HEK293 (cell line): ENCODE measurements around the gene MRPS27.

ENCODE experiments used
- CTCF ChIA-PET: fragments of 350-600 bp; formaldehyde crosslinking; extraction: SDS; loops from one replicate; lab custom pipeline; 2021; ENCODE audit warnings: antibody characterized with exemption; lab: Yijun Ruan, JAX
- POLR2A ChIA-PET: fragments of 300-600 bp; formaldehyde crosslinking; extraction: SDS; loops from one replicate; lab custom pipeline; 2020; ENCODE audit warnings: antibody characterized with exemption, inconsistent platforms; lab: Yijun Ruan, JAX
- H3K27ac ChIP-seq: fragments of 200-500 bp; sonication (Bioruptor generic); 2 replicates; pipeline ENCODE4 v1.5.1; 2014; ENCODE audit warnings: low read depth, low read length, control low read depth, inconsistent platforms; ENCODE audit errors: extremely low read depth
- H3K36me3 ChIP-seq, 2 experiments: fragments of 200-500 bp in 1 of 2; sonication (Bioruptor generic) in 1 of 2; 1 replicate in 1 of 2; 2 replicates in 1 of 2; pipeline ENCODE4 v1.5.1; 2014 to 2017; ENCODE audit warnings: inconsistent platforms in 2 of 2, low read length in 2 of 2; ENCODE audit not compliant: control insufficient read depth in 2 of 2, insufficient read depth in 1 of 2
- H3K4me1 ChIP-seq: fragments of 200-500 bp; sonication (Bioruptor generic); 2 replicates; pipeline ENCODE4 v1.5.1; 2014; ENCODE audit warnings: mild to moderate bottlenecking, low read length, inconsistent platforms; ENCODE audit not compliant: control insufficient read depth, insufficient read depth
- H3K4me3 ChIP-seq: 2 replicates; pipeline ENCODE4 v1.5.1; 2011; ENCODE audit warnings: low read depth, mild to moderate bottlenecking, control low read depth, low read length, moderate library complexity
- H3K9me3 ChIP-seq: fragments of 200-500 bp; sonication (Bioruptor generic); 2 replicates; pipeline ENCODE4 v1.5.1; 2014; ENCODE audit warnings: low read depth, low read length, inconsistent platforms; ENCODE audit not compliant: control insufficient read depth, insufficient read depth
- BCL11B ChIP-seq: fragments of 450-650 bp; formaldehyde crosslinking; IDR thresholded peaks from 2 replicates; pipeline ENCODE4 v1.5.1; 2016; ENCODE audit warnings: low read depth, missing biosample characterization, missing genetic modification characterization
- GLI2 ChIP-seq: fragments of 450-650 bp; formaldehyde crosslinking; IDR thresholded peaks from 2 replicates; pipeline ENCODE4; 2017; ENCODE audit warnings: missing biosample characterization, missing genetic modification characterization, low read depth, borderline replicate concordance
- HOXA7 ChIP-seq: sonication (generic); formaldehyde crosslinking; IDR thresholded peaks from 2 replicates; pipeline ENCODE4 v1.8.1; 2022; ENCODE audit warnings: missing genetic modification reagents, borderline replicate concordance
- HOXC10 ChIP-seq: sonication (generic); formaldehyde crosslinking; IDR thresholded peaks from 2 replicates; pipeline ENCODE4 v1.8.1; 2023; ENCODE audit warnings: mild to moderate bottlenecking, missing genetic modification reagents
- SALL2 ChIP-seq: fragments of 450-650 bp; formaldehyde crosslinking; IDR thresholded peaks from 2 replicates; pipeline ENCODE4 v1.5.0; 2017; ENCODE audit warnings: missing biosample characterization, mild to moderate bottlenecking, missing genetic modification characterization, borderline replicate concordance
- ZBTB48 ChIP-seq: fragments of 450-650 bp; formaldehyde crosslinking; IDR thresholded peaks from 2 replicates; pipeline ENCODE4 v1.5.1; 2016; ENCODE audit warnings: missing biosample characterization, missing genetic modification characterization
- ZNF175 ChIP-seq: fragments of 450-650 bp; formaldehyde crosslinking; IDR thresholded peaks from 2 replicates; pipeline ENCODE4 v1.5.1; 2016; ENCODE audit warnings: missing biosample characterization, missing genetic modification characterization
- ZNF223 ChIP-seq: fragments of 450-650 bp; formaldehyde crosslinking; IDR thresholded peaks from 2 replicates; pipeline ENCODE4 v1.5.1; 2016; ENCODE audit warnings: missing biosample characterization, missing genetic modification characterization
- ZNF302 ChIP-seq: fragments of 450-650 bp; formaldehyde crosslinking; IDR thresholded peaks from 2 replicates; pipeline ENCODE4 v1.5.1; 2016; ENCODE audit warnings: missing biosample characterization, missing genetic modification characterization, low read depth
- ZNF473 ChIP-seq: fragments of 450-650 bp; formaldehyde crosslinking; IDR thresholded peaks from 2 replicates; pipeline ENCODE4 v1.5.1; 2017; ENCODE audit warnings: missing biosample characterization, missing genetic modification characterization
- ZNF501 ChIP-seq: fragments of 450-650 bp; formaldehyde crosslinking; IDR thresholded peaks from 2 replicates; pipeline ENCODE4 v1.5.1; 2016; ENCODE audit warnings: missing biosample characterization, missing genetic modification characterization
- ZNF549 ChIP-seq: fragments of 450-650 bp; IDR thresholded peaks from 2 replicates; pipeline ENCODE4 v1.5.1; 2018; ENCODE audit warnings: missing biosample characterization, missing genetic modification characterization, mild to moderate bottlenecking, inconsistent platforms, moderate library complexity
- ZNF558 ChIP-seq: fragments of 450-650 bp; formaldehyde crosslinking; IDR thresholded peaks from 2 replicates; pipeline ENCODE4 v1.5.1; 2016; ENCODE audit warnings: missing biosample characterization, missing genetic modification characterization
- ZNF561 ChIP-seq: fragments of 450-650 bp; IDR thresholded peaks from 2 replicates; pipeline ENCODE4 v1.5.1; 2018; ENCODE audit warnings: missing biosample characterization, missing genetic modification characterization, borderline replicate concordance
- ZNF571 ChIP-seq: fragments of 450-650 bp; formaldehyde crosslinking; IDR thresholded peaks from 2 replicates; pipeline ENCODE4 v1.5.0; 2017; ENCODE audit warnings: missing biosample characterization, missing genetic modification characterization
- ZNF610 ChIP-seq: fragments of 450-650 bp; formaldehyde crosslinking; IDR thresholded peaks from 2 replicates; pipeline ENCODE4 v1.5.1; 2016; ENCODE audit warnings: missing biosample characterization, missing genetic modification characterization, borderline replicate concordance
- ZNF623 ChIP-seq: fragments of 450-650 bp; formaldehyde crosslinking; IDR thresholded peaks from 2 replicates; pipeline ENCODE4 v1.5.1; 2016; ENCODE audit warnings: missing biosample characterization, missing genetic modification characterization
- ZNF830 ChIP-seq: fragments of 450-650 bp; IDR thresholded peaks from 2 replicates; pipeline ENCODE4 v1.5.0; 2018; ENCODE audit warnings: missing biosample characterization, missing genetic modification characterization, low read depth, mild to moderate bottlenecking, moderate library complexity
- TF ChIP-seq, protein P1 (sequence below): fragments of 450-650 bp; formaldehyde crosslinking; IDR thresholded peaks from 2 replicates; pipeline ENCODE4 v1.5.1; 2016; ENCODE audit warnings: missing biosample characterization, missing genetic modification characterization, low read depth
- TF ChIP-seq, protein P2 (sequence below): fragments of 450-650 bp; formaldehyde crosslinking; optimal IDR thresholded peaks from 2 replicates; pipeline ENCODE3; 2016; ENCODE audit warnings: missing biosample characterization, mild to moderate bottlenecking, missing genetic modification characterization
- TF ChIP-seq, protein P3 (sequence below): fragments of 450-650 bp; formaldehyde crosslinking; IDR thresholded peaks from 2 replicates; pipeline ENCODE4 v1.5.1; 2017; ENCODE audit warnings: missing biosample characterization, missing genetic modification characterization
- TF ChIP-seq, protein P4 (sequence below): fragments of 450-650 bp; formaldehyde crosslinking; IDR thresholded peaks from 2 replicates; pipeline ENCODE4 v1.5.1; 2016; ENCODE audit warnings: missing biosample characterization, missing genetic modification characterization

Gene MRPS27

DNA sequence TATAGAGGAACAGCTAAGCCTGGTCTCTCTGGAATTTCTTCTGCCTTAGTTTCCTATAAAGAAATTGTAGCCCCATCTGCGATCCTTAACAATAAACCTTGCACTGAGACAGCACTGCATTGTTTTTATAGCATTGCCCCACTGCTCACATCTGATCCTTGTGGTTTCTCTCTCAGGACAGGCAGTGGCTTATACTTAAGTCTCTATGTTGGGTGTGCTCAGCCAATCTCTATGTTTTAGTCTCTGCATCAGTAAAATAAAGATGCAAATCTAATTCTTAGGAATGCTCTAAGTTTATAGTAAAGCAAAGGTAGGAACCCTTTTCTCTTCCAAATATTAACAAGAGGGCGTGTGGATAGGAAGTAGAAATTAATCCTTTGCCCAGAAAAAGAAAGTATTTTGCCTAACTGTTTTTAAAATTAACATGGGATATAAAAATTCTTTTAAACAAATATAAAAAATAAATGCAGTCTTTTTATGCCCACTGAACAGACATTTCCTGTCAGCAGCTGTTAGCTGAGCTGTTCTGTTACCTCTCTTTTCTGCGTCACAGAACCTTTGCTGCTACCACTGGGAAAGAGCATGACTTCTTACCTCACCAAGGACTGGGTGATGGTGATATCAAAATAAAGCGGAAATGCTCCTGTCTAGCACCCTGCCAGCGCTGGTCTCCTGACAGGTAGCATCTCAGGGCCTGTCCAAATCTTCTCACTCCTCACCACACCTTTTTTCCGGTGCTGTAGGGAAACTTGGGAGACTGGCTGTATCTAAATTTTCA is 29.5 kb downstream of the MRPS27 start:
- Histone ChIP-seq H3K4me1 (peaks cover 3% of the 10 kb centered on the region), H3K9me3 (no peaks in the 10 kb centered on the region), H3K4me3 (no peak overlapping the region), H3K27ac (no peak overlapping the region)
- POLR2A ChIA-PET: no interaction called here
- TF ChIP-seq, protein P1, sequence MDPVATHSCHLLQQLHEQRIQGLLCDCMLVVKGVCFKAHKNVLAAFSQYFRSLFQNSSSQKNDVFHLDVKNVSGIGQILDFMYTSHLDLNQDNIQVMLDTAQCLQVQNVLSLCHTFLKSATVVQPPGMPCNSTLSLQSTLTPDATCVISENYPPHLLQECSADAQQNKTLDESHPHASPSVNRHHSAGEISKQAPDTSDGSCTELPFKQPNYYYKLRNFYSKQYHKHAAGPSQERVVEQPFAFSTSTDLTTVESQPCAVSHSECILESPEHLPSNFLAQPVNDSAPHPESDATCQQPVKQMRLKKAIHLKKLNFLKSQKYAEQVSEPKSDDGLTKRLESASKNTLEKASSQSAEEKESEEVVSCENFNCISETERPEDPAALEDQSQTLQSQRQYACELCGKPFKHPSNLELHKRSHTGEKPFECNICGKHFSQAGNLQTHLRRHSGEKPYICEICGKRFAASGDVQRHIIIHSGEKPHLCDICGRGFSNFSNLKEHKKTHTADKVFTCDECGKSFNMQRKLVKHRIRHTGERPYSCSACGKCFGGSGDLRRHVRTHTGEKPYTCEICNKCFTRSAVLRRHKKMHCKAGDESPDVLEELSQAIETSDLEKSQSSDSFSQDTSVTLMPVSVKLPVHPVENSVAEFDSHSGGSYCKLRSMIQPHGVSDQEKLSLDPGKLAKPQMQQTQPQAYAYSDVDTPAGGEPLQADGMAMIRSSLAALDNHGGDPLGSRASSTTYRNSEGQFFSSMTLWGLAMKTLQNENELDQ (tag by site-specific recombination): no peak
- TF ChIP-seq, protein P2, sequence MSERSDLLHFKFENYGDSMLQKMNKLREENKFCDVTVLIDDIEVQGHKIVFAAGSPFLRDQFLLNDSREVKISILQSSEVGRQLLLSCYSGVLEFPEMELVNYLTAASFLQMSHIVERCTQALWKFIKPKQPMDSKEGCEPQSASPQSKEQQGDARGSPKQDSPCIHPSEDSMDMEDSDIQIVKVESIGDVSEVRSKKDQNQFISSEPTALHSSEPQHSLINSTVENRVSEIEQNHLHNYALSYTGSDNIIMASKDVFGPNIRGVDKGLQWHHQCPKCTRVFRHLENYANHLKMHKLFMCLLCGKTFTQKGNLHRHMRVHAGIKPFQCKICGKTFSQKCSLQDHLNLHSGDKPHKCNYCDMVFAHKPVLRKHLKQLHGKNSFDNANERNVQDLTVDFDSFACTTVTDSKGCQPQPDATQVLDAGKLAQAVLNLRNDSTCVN (tag by site-specific recombination): no peak
- no peak for TF ChIP-seq HOXA7 (CRISPR knock-in tag)
- TF ChIP-seq ZNF561 (tag by site-specific recombination): no peak
- no peak for TF ChIP-seq BCL11B (tag by site-specific recombination)
- TF ChIP-seq, protein P3, sequence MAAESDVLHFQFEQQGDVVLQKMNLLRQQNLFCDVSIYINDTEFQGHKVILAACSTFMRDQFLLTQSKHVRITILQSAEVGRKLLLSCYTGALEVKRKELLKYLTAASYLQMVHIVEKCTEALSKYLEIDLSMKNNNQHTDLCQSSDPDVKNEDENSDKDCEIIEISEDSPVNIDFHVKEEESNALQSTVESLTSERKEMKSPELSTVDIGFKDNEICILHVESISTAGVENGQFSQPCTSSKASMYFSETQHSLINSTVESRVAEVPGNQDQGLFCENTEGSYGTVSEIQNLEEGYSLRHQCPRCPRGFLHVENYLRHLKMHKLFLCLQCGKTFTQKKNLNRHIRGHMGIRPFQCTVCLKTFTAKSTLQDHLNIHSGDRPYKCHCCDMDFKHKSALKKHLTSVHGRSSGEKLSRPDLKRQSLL (tag by site-specific recombination): no peak
- TF ChIP-seq ZNF610: no peak
- TF ChIP-seq ZNF473 (tag by site-specific recombination): no peak
- no peak for TF ChIP-seq ZNF549
- TF ChIP-seq ZNF830 (tag by site-specific recombination): no peak
- TF ChIP-seq GLI2 (tag by site-specific recombination): no peak
- TF ChIP-seq, all 188 proteins: peak for 0
- peaks cover 0 to 41% of the 10 kb centered on the region in 2 experiments; a peak in 1 of 3 replicates for H3K36me3 ChIP-seq
- CTCF ChIA-PET: no interaction called here

DNA sequence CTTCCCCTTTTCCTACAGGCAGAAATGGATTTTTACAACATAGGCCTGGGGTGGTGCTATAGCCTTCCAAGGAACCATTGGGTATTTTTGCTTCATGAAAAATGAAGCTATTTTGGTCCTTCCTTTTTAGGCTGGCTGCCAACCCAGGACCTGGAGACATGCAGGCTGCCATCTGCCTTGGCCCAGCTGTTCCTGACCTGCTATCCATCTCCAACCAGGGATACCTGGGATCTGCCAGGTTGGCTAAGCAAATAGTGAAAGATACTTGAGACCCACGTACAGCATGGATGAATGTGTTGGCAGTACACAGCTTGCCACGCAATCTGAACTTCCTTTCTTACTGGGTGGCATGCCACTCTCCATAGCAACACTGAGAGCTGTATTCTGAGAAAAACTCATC is 31.1 kb downstream of the MRPS27 start:
- ChIA-PET CTCF (interaction anchor here (1.2 kb wide), 1 partner anchor 19 kb away, joined by 6 read pairs; no protein-coding TSS in a partner anchor), POLR2A (no interaction called here)
- H3K9me3 ChIP-seq: no peaks in the 10 kb centered on the region
- H3K4me1 ChIP-seq: peaks cover 3% of the 10 kb centered on the region
- H3K36me3 ChIP-seq: peaks cover 0 to 29% of the 10 kb centered on the region in 2 experiments; a peak in 2 of 3 replicates
- H3K4me3 ChIP-seq: no peak overlapping the region
- H3K27ac ChIP-seq: no peak overlapping the region
- no peak for TF ChIP-seq ZNF302
- TF ChIP-seq, protein P4, sequence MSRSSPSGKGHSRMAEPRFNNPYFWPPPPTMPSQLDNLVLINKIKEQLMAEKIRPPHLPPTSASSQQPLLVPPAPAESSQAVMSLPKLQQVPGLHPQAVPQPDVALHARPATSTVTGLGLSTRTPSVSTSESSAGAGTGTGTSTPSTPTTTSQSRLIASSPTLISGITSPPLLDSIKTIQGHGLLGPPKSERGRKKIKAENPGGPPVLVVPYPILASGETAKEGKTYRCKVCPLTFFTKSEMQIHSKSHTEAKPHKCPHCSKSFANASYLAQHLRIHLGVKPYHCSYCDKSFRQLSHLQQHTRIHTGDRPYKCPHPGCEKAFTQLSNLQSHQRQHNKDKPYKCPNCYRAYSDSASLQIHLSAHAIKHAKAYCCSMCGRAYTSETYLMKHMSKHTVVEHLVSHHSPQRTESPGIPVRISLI (tag by site-specific recombination): no peak
- TF ChIP-seq SALL2 (tag by site-specific recombination): no peak
- TF ChIP-seq HOXC10 (CRISPR knock-in tag): no peak
- no peak for TF ChIP-seq ZNF558 (tag by site-specific recombination)
- no peak for TF ChIP-seq ZNF623 (tag by site-specific recombination)
- no peak for TF ChIP-seq ZNF175 (tag by site-specific recombination)
- TF ChIP-seq ZBTB48 (tag by site-specific recombination): no peak
- TF ChIP-seq ZNF501: no peak
- TF ChIP-seq ZNF223 (tag by site-specific recombination): no peak
- TF ChIP-seq, protein P1 (tag by site-specific recombination): no peak
- no peak for TF ChIP-seq ZNF571 (tag by site-specific recombination)
